Right renal cortex interstitium (tissue), 3 donors: ENCODE data around the gene TMEM244. TPM values are rescaled to one million over a fixed set of nuclear protein-coding genes. Genes with fewer than 3 reads are reported as not detected.
"Not testable (repeated sequence)": the region's sequence is repeated elsewhere in the genome, so short reads cannot be mapped to it uniquely, and the experiment has no call there.

ENCODE experiments used
- DNase-seq, 3 donors: peaks; one replicate each; pipeline ENCODE4 v3.0.0-alpha.2; 2013; ENCODE audit warnings: low read depth in 3 of 3, low spot score in 2 of 3
- polyA plus RNA-seq, 3 donors: library from polyadenylated mRNA; unstranded; fragments of 120-200 nt; gene quantifications; one replicate each; pipeline ENCODE4 v1.2.1, GENCODE V29; 2013; ENCODE audit not compliant: insufficient read length in 3 of 3

TMEM244 gene, protein sequence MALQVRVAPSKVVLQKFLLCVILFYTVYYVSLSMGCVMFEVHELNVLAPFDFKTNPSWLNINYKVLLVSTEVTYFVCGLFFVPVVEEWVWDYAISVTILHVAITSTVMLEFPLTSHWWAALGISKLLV
- polyA plus RNA-seq, result not detected

DNA sequence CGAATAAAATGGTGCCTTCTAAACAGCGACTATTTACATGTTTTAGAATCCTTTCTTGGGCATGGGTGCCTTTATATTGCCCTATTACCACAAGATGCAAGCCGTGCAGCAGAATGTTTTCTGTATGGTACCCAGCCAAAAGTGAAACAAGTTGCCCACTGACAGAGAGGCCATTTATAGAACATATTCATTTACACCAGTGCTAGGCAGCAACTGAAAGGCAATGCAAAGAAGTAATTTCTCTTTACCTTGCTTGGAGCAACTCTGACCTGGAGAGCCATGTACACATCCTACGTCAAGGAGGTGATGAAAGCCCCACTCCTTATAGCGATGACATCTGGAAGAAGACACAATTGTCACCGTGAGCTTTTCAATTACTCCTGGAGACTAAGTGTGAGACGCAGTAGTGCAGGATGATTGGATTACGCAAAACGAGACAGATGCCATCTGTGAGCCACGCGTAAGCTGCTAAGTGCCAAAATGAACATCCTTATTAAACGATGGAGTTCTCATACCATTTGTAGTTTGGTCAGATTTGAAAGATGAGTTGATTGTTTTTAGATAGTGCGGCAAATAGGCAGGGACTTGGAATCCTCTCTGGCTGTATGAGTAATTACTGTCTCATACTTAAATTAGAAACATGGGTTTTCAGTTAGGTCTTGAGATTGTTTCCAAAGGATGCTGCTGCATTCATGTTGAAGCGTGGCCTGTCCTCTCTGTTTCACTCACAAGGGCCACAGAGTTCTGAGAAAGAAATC is at the start of gene TMEM244:
Gene TMEM244, minus strand, starts transcription at position 408 of the 758 bp plus-strand sequence. Its CDS starts 127 bp downstream, at position 281.
- DNase-seq, result no peak

DNA sequence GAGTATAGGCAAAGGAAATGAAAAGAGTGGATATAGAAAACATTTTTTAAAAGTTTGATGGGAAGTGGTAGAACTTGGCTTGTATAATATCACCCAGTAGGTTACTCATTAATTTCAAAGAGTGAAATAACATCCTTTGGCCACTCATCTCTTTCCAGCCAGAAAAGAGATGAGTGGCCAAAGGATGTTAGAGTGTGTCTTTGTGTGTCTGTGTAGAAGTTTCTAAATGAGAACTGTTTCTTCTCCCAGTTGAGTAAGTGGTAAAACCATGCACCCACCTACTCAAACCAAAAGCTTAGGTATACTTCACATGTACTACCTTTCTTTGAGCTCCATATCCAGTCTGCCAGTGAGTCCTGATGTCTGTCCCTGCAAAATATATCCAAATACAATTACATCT is 47.7 kb upstream of the TMEM244 start:
- DNase-seq, result no peak

DNA sequence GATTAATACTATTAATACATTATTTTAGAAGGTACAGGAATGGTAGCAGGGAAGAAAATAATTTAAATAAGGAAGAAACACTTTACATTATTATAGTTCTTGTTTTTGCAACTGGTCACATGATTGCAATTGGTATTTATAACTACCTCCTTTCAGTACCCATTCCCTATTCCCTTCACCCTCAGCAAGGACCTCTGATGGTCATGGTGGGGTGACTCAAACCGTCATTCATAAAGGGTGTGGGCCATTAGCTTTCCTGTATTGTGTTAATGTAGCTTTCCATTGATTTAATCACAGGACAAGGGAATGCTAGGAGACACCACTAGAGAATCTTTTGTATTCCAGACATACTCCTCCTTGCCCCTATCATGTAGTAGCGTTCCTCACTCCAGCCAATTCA is 47.2 kb upstream of the TMEM244 start:
- DNase-seq, result no peak

DNA sequence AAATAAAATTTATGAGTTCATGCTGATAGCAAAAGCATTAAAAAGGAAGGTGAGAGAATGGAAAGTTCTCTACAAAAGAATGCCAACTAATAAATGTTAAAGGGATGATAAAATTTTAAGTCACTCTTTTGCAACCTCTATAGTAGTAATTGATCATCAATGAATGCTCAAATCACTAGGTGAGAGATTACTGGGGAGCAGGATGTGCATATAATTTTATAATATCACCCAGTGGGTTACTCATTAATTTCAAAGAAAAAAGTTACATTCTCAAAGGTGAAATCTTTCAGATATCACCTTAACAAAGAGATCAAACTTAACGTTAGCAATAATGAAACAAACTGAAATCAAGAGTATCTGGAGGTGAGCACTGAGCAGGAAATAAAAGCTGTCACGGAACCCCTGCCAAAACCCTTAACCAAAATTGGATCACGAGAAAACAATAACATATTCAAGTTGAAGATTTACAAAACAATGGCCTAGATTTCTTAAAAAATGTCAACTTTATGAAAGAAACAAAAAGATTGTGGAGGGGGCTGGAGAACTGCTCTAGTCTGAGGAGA is 45.5 kb upstream of the TMEM244 start:
- DNase-seq, result no peak

DNA sequence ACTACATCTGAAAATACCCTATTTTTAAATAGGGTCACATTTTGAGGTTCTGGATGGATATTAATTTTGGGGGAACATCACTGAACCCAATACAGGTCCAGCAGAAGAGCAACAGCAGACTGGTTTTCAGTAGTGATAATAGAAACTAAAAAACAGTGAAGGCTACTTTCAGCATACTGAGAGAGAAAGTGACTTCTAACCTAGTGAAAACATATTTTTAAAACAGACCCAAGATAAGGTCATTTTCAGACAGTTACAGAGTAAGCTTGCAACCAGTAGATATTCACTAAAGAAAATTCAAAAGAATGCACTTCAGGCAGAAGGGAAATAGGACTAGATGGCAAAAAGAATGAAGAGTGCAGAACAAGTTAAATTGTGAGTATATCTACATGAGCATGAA is 42.0 kb upstream of the TMEM244 start:
- no peak for DNase-seq

DNA sequence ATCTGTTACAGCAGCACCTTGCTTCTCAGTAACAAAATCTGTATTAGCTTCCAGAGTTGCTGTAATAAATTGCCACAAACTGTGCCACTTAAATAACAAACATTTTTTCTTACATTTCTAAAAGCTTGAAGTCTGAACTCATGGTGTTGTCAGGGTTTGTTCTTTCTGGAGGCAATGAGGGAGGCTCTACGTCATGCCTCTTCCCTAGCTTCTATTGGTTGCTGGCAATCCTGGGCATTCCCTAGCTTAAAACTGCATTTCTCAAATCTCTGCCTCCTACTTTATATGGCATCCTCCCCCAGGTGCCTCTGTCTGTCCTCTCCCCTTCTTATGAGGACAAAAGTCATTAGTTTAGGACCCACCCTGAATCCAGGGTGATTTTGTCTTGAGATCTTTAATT is 41.6 kb upstream of the TMEM244 start:
- no peak for DNase-seq

DNA sequence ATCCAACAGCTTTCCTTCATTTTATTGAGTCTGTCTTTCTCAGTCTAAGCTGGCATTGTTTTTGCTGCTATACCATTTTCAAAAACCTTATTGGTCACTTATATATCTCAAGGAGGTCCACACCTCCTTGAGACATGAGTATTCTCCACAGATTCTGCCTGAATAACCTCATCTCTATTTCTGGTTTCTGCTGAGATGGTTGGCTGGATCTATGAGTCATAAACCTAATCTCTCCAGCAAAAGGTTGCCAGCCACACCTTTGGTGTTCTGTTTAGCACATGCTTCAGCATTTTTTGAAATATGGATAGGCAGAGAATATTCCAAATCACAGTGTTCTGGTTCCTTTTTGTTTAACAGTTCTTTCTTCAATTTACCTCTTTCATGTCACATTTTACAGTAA is 40.8 kb upstream of the TMEM244 start:
- DNase-seq, result no peak

DNA sequence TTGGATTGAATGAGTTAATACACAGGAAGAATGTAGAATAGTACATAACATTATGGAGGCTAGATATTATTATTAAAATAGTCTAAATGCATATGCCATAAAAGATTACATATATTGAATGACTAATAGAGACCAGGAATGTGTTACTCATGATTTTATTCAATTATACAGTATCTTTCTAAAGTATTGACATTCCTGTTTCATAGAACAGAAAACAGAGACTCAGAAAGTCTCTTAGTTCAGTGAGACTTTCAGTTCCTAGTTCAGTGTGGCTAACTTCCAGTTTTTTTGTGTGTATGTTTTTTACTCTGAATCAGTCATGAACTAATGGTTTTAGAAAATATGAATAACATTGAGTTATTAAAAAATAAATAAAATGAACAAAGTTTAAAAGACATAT is 34.6 kb upstream of the TMEM244 start:
- no peak for DNase-seq

DNA sequence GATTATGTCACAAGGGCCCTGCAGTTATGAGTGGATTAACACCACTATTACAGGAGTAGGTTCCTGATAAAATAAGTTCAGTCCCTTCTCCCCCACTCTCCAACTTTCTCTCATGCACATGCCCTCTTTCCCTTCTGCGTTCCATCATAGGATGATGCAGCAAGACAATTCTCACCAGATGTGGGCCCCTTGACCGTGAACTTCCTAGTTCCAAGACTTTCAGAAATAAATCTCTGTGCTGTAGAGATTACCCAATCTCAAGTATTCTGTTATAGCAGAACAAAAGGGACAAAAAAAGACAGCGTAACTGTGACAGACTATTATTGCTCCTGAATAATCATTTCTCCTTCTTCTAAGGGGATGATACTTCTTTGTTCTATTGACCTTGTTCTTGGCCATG is 33.8 kb upstream of the TMEM244 start:
- no peak for DNase-seq

DNA sequence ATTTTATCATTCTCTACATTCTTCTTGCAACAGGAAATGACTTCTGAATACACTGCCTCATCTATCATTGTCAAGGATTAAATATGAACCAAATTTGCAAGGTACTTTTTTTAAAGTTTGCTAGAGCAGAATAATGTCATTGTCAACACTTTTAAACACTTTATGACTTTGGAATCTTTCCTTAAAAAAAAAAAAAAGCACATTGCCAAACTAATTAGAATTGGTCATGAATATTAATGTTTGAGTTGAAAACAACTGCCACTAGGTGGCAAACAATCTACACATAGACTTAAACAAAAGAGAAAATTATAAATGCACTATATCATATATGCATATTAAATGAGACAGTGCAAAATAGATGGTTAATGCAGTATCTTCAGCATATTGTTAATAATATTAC is 32.5 kb upstream of the TMEM244 start:
- DNase-seq, result no peak

DNA sequence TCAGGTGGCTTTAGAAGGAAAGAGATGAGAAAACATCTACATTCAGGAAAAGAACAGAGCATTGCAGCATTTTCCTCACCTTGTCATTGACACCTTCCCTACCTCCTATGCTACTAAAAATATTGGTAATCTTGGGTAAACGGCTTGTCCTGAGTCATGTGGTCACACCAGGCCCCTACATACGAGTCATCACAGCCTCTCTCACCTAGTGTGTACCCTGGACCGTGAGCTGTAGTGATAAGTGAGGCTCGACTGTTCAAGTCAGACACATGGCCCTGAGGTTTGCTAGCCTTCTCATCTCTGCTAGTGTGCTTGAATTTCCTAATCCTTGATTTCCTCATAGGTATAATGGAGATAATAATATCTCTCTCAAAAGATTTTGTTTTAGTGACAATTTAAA is 29.6 kb upstream of the TMEM244 start:
- DNase-seq, result no peak

DNA sequence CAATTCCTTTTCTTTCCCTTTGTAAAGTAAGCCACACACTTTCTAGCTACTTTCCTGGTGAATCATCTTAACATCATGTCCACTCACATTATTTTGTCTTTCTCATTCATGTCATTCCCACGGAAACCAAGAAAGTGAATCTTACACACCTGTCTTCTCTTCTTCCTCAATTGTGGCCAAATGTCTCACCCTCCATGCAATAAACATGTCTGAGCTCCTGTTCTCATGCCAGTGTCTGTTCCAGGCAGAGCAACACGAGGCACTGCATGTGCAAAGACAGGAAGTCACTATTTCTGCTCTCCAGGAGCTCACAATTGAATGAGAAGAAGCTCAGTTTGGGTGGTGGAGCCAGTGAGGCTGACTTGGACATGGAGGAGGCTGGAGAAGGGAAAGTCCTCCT is 29.0 kb upstream of the TMEM244 start:
- DNase-seq, result no peak

DNA sequence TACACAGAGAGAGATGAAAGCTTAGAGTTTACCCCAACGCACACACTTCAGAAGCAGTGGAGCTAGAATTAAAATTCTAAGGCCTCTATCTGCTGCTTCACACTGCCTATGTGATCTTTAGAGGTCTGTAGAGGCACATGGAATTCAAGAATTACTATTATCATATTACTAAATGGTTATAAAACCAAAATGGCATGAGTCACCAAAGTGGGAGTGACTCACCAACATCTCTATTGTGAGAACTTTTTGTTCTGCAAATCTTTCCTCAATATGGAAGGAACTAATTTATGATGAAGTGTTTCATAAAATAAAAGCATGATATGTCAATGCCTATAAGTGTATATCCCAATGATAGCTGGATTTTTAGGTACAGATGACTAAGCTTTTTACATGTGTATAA is 28.5 kb upstream of the TMEM244 start:
- no peak for DNase-seq

DNA sequence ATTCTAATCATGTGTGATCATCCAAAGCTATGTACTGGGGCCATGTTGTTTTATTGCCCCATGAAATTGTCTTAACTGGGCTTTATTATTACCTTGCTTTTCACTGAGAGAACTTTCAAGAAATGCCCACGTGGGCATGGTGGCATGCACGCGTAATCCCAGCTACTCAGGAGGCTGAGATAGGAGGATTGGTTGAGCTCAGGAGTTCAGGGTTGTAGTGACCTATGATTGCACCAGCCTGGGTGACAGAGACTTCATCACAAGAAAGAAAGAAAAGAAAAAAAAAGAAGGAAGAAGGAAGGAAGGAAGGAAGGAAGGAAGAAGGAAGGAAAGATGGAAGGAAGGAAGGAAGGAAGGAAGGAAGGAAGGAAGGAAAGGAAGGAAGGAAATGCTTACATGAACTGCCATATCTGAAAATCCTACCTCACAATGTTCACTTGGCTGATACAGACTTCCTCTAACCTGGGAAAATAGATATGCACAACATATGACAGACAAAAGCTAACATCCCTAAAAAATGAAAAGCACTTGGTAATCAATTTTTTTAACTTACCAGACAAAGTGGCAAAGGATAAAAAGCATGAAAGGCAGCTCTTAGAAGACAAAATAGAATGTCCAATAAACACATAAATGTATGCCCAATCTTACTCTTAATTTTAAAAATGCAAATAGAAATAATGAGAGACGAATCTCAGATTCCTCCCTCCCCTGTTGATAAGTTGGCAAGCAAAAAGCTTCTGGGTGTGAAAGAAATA is 25.5 kb upstream of the TMEM244 start:
- no peak for DNase-seq

DNA sequence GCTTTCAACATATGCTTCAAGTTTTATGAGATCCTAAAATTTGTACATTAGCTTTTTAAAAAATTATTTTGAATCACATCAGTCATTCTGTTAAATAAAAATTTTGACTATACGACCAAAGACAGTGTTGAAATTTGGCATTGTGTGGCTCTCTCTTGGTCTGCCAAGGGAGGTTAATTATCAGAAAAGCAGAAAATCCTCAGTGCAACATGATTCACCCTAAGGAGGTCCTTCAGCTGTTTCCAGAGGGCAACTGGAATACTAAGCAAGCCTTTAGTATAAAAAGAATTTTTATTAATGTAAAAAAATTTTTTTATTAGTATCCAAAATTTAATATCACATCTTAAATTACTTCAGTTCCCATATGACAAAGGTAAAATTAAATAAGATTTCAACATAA is 23.1 kb upstream of the TMEM244 start:
- no peak for DNase-seq

DNA sequence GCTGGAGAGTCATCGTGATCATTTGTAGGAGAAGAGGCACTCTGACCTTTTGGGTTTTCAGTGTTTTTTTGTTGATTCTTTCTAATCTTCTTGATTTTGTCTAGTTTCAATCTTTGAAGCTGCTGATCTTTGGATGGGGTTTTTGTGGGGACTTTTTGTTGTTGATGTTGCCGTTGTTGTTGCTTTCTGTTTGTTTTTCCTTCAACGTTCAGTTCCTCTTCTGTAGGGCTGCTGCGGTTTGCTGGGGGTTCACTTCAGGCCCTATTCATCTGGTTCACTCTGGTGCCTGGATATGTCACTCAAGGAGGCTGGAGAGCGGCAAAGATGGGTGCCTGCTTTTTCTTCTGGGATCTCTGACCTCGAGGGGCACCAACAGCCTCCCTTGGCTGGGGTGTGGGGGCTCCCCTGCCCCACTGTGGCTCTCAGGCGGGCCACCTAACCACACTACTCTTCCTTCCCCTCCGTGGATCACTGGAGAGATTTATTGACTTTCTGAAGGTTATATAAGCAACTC is 21.5 kb upstream of the TMEM244 start:
- DNase-seq, result no peak

DNA sequence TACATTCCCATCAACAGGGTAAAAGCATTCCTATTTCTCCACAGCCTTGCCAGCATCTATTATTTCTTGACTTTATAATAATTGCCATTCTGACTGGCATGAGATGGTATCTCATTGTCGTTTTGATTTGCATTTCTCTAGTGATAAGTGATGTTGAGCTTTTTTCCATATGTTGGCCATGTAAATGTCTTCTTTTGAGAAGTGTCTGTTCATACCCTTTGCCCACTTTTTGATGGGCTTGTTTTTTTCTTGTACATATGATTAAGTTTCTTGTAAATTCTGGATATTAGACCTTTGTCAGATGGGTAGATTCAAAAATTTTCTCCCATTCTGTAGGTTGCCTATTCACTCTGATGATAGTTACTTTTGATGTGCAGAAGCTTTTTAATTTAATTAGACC is 16.8 kb upstream of the TMEM244 start:
- DNase-seq, result not testable (repeated sequence)

DNA sequence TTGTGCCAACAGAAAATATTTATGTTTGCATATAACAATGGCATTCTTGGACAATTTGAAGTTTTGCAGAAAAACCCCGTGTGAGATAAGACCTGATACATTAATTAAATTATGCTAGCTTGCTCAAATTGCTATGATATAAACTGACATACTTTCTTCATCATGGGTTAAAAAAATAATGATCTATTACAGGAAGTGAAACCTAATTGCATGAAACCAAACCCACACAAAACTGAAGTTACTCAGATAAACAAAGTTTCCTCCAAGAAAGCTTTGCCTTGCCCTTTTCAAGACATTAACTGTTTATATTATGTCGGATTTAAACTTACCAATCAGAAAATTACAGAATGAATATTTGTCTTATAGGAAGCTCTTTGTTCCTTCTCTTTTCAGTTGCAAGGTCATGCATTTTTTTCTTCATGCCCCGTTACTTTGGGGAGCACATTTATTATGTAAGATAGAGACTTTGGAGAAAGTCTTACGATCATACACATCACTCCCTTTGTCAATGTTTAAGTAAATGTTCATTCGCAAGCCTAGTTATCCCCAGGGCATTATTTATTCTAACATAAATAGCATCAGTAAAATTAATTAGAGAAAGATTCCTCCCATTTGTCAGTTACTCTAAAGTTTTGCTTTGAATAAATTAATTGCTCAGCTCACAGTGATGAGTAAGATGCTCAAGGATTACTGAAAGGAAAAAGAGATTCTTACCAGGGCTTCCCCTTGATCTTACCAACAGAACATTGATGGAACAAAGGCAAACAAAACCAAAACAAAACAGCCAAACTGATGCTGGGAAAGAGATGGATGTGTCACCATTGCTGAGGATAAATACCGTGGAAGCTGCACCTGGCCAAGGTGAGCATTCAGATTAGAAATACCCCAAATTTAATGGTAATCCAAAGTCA is 14.8 kb upstream of the TMEM244 start:
- no peak for DNase-seq

DNA sequence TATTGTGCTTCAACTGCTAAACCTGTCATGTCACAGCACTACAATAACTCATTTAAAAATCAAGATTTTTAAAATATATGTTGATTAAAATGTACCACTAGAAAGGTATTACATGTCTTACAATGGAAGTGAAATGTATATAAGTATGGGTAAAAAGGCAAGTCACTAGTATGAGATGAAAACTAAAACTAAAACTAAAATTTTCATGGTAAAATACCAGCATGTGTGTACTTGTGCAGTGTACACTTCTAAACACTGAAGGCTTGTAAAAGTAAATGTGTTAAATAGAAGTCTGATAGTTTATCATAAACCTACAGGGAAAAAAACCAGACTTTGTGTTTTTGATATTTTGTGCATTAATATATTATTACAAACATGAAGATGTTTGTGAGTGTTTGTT is 13.7 kb upstream of the TMEM244 start:
- no peak for DNase-seq

DNA sequence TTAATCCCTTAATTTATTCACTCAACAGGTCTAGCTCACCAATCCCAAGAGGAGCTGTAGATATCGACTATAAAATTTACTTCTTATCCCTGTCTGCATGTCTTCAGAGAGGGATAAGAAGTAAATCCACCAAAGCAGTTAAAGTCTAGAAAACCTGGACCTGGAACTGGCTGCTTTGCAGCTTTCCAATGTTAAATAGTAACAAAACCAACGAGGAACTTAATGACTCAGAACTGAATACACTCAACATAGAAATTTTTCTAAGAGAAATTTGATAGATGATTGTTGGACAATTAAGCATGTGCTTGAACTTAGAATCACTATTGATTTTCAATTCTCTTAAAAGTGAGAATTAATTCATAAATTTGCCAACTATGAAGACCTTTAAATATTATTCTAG is 11.5 kb upstream of the TMEM244 start:
- DNase-seq, result no peak
